A549 treated with AZD9567 at 1 μM for 4 hours (cell line): ENCODE measurements around the gene ACADSB. TPM values are rescaled to one million over a fixed set of nuclear protein-coding genes. Genes with fewer than 3 reads are reported as not detected.

Experiments
- total RNA-seq: library from RNA; stranded (reverse); fragments of 200-300 nt; extraction: Qiagen RNA extraction; gene quantifications from 5 replicates; pipeline ENCODE4 v1.2.3, GENCODE V29; 2022; ENCODE audit not compliant: insufficient read depth

Gene ACADSB
- 7.6 to 9.5 TPM (median 8.3 TPM) in 5 replicates for total RNA-seq

DNA sequence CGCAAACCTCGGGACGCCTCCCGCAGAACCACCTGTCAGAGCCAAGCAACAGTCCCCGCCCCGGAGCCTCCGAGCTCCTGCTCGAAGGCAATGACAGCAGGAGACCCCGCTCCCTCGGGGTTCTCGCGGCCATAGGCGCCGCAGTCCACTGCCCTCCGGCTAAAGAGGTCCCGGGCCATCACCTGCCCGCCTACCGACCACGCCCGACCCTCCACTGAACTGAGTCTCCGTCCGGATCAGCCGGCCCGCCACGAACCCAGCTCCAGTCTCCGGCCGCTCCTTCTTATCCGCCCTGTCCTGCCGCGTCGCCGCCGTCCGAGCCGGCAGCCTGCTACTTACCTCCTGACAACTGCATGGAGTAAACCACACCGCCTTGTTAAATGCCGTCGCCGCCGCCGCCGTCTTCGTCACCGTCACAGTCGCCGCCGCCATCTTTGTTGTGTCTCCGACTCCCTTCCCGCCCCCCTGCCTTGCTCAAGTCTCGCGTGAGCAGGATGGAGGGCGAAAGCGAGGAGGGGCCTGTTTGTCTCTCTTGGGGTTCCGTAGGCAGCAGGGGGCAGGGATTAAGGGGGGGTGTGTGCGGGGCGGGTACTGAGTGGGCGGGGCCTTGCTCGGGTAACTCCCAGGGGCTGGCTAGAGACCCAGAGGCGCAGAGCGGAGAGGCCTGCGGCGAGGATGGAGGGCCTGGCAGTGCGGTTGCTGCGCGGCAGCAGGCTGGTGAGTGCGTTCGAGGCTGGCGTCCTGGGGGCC lies at the start of gene ACADSB, which contains the start of gene IKZF5:
Gene ACADSB (plus strand): TSS at position 652 of the 750 bp plus-strand sequence. CDS start 24 bp downstream, at position 676.
Gene IKZF5 (minus strand): TSS at position 441 of the 750 bp plus-strand sequence. CDS start 10,170 bp downstream, outside the sequence.

GRCh38 chr10:122980209-122981065 lies 28.4 kb upstream of the ACADSB start, which contains the start of gene PSTK:
Gene PSTK, plus strand, starts transcription at chr10:122980401. Its CDS starts 79 bp downstream, at chr10:122980480.

Other genes starting within 250 kb of the ACADSB start
- 1.2 to 1.9 TPM (median 1.3 TPM) in 5 replicates for gene CUZD1, start 163.1 kb upstream of the ACADSB start, total RNA-seq
- gene FAM24B, start 129.4 kb upstream of the ACADSB start, total RNA-seq, result 6.6 to 13.4 TPM (median 11.2 TPM) in 5 replicates
- not detected in 5 replicates for gene FAM24A, start 98.4 kb upstream of the ACADSB start, total RNA-seq
- gene C10orf88, start 54.8 kb upstream of the ACADSB start, total RNA-seq, result 6.7 to 18.5 TPM (median 8.6 TPM) in 5 replicates
- 2.8 to 5.8 TPM (median 4.6 TPM) in 5 replicates for gene PSTK, start 28.6 kb upstream of the ACADSB start, total RNA-seq
- gene IKZF5, start 211 bp upstream of the ACADSB start, total RNA-seq, result 5.1 to 10.0 TPM (median 7.1 TPM) in 5 replicates
- not detected in 5 replicates for gene HMX3, start 127.0 kb downstream of the ACADSB start, total RNA-seq
- gene HMX2, start 139.1 kb downstream of the ACADSB start, total RNA-seq, result 0.06 to 0.17 TPM (median 0.12 TPM) in 4 of 5 replicates, not detected in the other
- gene BUB3, start 145.4 kb downstream of the ACADSB start, total RNA-seq, result 163 to 238 TPM (median 176 TPM) in 5 replicates